GM23338 (cell line): ENCODE measurements around the gene NR3C1. TPM values are rescaled to one million over a fixed set of nuclear protein-coding genes. Genes with fewer than 3 reads are reported as not detected.

Experiments
- ATAC-seq: fragments of 200-7000 bp; cut with Tn5 transposase; 3 replicates; pipeline ENCODE4 v1.9.1; 2020
- DNase-seq: peaks from one replicate; pipeline ENCODE4 v3.0.0-alpha.2; 2015; ENCODE audit warnings: low spot score
- H2AFZ ChIP-seq: fragments of 200-600 bp; sonication (generic); 2 replicates; pipeline ENCODE4 v1.8.0; 2016; ENCODE audit warnings: antibody characterized with exemption, mild to moderate bottlenecking, moderate library complexity
- H3F3A ChIP-seq: fragments of 200-600 bp; sonication (generic); replicated peaks from 2 replicates; pipeline ENCODE4 v1.8.0; 2017; ENCODE audit warnings: antibody characterized with exemption, mixed run types, low read depth
- H3K27ac ChIP-seq: fragments of 200-600 bp; sonication (generic); 2 replicates; pipeline ENCODE4 v1.6.1; 2016; ENCODE audit warnings: low read depth
- H3K27me3 ChIP-seq: fragments of 200-600 bp; sonication (generic); 2 replicates; pipeline ENCODE4 v1.8.0; 2016; ENCODE audit warnings: mild to moderate bottlenecking, mixed run types, moderate library complexity; ENCODE audit not compliant: insufficient read depth
- H3K36me3 ChIP-seq: fragments of 200-600 bp; sonication (generic); 2 replicates; pipeline ENCODE4 v1.8.0; 2016; ENCODE audit warnings: mild to moderate bottlenecking; ENCODE audit not compliant: insufficient read depth
- H3K4me1 ChIP-seq: fragments of 200-600 bp; sonication (generic); 2 replicates; pipeline ENCODE4 v1.8.0; 2016; ENCODE audit warnings: mild to moderate bottlenecking, moderate library complexity; ENCODE audit not compliant: insufficient read depth
- H3K4me2 ChIP-seq: fragments of 200-600 bp; sonication (generic); 2 replicates; pipeline ENCODE4 v1.7.1; 2017; ENCODE audit warnings: mixed run types
- H3K4me3 ChIP-seq: fragments of 200-600 bp; sonication (generic); 2 replicates; pipeline ENCODE4 v1.6.1; 2016; ENCODE audit warnings: mixed run types
- H3K79me2 ChIP-seq: fragments of 200-600 bp; sonication (generic); replicated peaks from 2 replicates; pipeline ENCODE4 v1.8.0; 2017; ENCODE audit warnings: mild to moderate bottlenecking; ENCODE audit not compliant: insufficient read depth
- H3K9me2 ChIP-seq: fragments of 200-600 bp; sonication (generic); 2 replicates; pipeline ENCODE4 v1.8.0; 2017; ENCODE audit not compliant: insufficient read depth
- H4K20me1 ChIP-seq: fragments of 200-600 bp; sonication (generic); replicated peaks from 2 replicates; pipeline ENCODE4 v1.8.0; 2017; ENCODE audit warnings: mild to moderate bottlenecking; ENCODE audit not compliant: insufficient read depth
- H3K27ac Mint-ChIP-seq: 2 replicates; pipeline ENCODE4 v1.8.0; 2020; ENCODE audit warnings: inconsistent platforms, mild to moderate bottlenecking, moderate library complexity, mixed read lengths
- H3K27me3 Mint-ChIP-seq: 3 replicates; pipeline ENCODE4 v1.8.0; 2022; ENCODE audit warnings: low read depth, mild to moderate bottlenecking, moderate library complexity, mixed read lengths, inconsistent platforms; ENCODE audit not compliant: insufficient read depth, poor library complexity
- H3K36me3 Mint-ChIP-seq: 3 replicates; pipeline ENCODE4 v1.8.0; 2021; ENCODE audit warnings: low read depth, mild to moderate bottlenecking, inconsistent platforms, moderate library complexity, mixed read lengths
- H3K4me1 Mint-ChIP-seq: 3 replicates; pipeline ENCODE4 v1.8.0; 2020; ENCODE audit warnings: mild to moderate bottlenecking, inconsistent platforms, mixed read lengths
- H3K4me3 Mint-ChIP-seq: 3 replicates; pipeline ENCODE4 v1.8.0; 2021; ENCODE audit warnings: moderate library complexity, mild to moderate bottlenecking, inconsistent platforms, mixed read lengths
- H3K9me3 Mint-ChIP-seq: 3 replicates; pipeline ENCODE4 v1.8.0; 2020; ENCODE audit warnings: moderate library complexity, mild to moderate bottlenecking, inconsistent platforms, mixed read lengths
- CREB1 ChIP-seq: fragments of 250-450 bp; sonication (Bioruptor Pico); IDR thresholded peaks from 2 replicates; pipeline ENCODE4 v1.5.0; 2020; ENCODE audit warnings: low read depth, mild to moderate bottlenecking, moderate library complexity
- EZH2 ChIP-seq: fragments of 200-600 bp; sonication (generic); IDR thresholded peaks from one replicate; pipeline ENCODE4 v1.8.0; 2017; ENCODE audit warnings: antibody characterized with exemption, mild to moderate bottlenecking, low read depth; ENCODE audit not compliant: unreplicated experiment
- EZH2phosphoT487 ChIP-seq: fragments of 200-600 bp; sonication (generic); IDR thresholded peaks from one replicate; pipeline ENCODE4 v1.8.1; 2018; ENCODE audit warnings: antibody characterized with exemption; ENCODE audit not compliant: unreplicated experiment
- JUNB ChIP-seq: IDR thresholded peaks from one replicate; pipeline ENCODE4 v1.6.1; 2016; ENCODE audit warnings: antibody characterized with exemption; ENCODE audit not compliant: unreplicated experiment
- NANOG ChIP-seq: IDR thresholded peaks from 2 replicates; pipeline ENCODE4 v1.6.1; 2016; ENCODE audit warnings: antibody characterized with exemption, borderline replicate concordance
- ZNF114 ChIP-seq: fragments of 250-450 bp; sonication (Bioruptor Pico); IDR thresholded peaks from 2 replicates; pipeline ENCODE4 v1.5.0; 2020; ENCODE audit warnings: mild to moderate bottlenecking, moderate library complexity
- ZNF331 ChIP-seq: fragments of 250-450 bp; sonication (Bioruptor Pico); IDR thresholded peaks from 2 replicates; pipeline ENCODE4 v1.5.0; 2020; ENCODE audit warnings: low read depth, mild to moderate bottlenecking, moderate library complexity
- polyA plus RNA-seq: library from polyadenylated mRNA; unstranded; fragments of >200 nt; fragmentation: Nextera tagmentation; extraction: Ambion mirVana; gene quantifications from 2 replicates; pipeline ENCODE4 v1.2.1, GENCODE V29; 2016
- total RNA-seq: library from RNA; depleted of rRNA; stranded (reverse); fragments of >200 nt; shearing (Covaris generic); gene quantifications from 2 replicates; pipeline ENCODE4 v1.2.3, GENCODE V29; 2014
- TF ChIP-seq, protein P1 (sequence below): fragments of 250-450 bp; sonication (Bioruptor Pico); IDR thresholded peaks from 2 replicates; pipeline ENCODE4 v1.5.0; 2020; ENCODE audit warnings: mild to moderate bottlenecking, moderate library complexity

Gene NR3C1
- total and polyA plus RNA-seq, 2 experiments from 2014 or later = 1.2 to 4.6 TPM

DNA sequence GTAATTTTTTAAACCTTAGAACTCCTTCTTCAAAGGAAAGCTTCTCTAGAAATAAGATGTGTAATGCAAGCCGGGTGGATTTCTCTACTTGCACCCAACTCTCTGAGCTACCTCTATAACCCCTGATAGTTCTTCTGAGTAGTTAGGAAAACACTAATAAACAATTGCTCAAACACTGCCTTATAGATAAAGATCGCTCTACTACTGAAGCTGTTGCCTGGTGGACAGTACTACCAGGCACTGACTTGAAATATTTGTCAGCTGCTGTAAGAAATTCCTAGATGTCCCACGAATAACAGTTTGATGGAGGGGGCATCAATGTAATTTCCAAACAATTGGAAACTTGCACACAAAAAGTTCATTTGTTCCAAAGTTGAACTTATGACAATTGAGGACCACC, 42.0 kb downstream of the NR3C1 start:
- no peak for DNase-seq
- Histone ChIP-seq H3K4me3 (no peak overlapping the region), H3F3A (no peaks in the 10 kb centered on the region), H3K36me3 (no peaks in the 10 kb centered on the region), H3K4me1 (no peaks in the 10 kb centered on the region), H3K4me2 (no peak overlapping the region), H3K27ac (no peak overlapping the region), H3K79me2 (no peaks in the 10 kb centered on the region), H3K27me3 (no peaks in the 10 kb centered on the region), H2AFZ (no peak overlapping the region), H4K20me1 (no peaks in the 10 kb centered on the region), H3K9me2 (no peaks in the 10 kb centered on the region)
- no peak for ATAC-seq
- H3K4me3 Mint-ChIP-seq = no peak overlapping the region
- H3K27ac Mint-ChIP-seq = no peak overlapping the region
- peaks cover 20% of the 10 kb centered on the region; the same call in 2 of the 3 replicates for H3K4me1 Mint-ChIP-seq
- peaks cover 13% of the 10 kb centered on the region; the same call in 2 of the 3 replicates for H3K9me3 Mint-ChIP-seq
- TF ChIP-seq ZNF114 (CRISPR knock-in tag) = no peak
- TF ChIP-seq ZNF331 (CRISPR knock-in tag) = no peak
- TF ChIP-seq CREB1 (CRISPR knock-in tag) = no peak
- peaks cover 3% of the 10 kb centered on the region for H3K27me3 Mint-ChIP-seq
- H3K36me3 Mint-ChIP-seq = peaks cover 18% of the 10 kb centered on the region

DNA sequence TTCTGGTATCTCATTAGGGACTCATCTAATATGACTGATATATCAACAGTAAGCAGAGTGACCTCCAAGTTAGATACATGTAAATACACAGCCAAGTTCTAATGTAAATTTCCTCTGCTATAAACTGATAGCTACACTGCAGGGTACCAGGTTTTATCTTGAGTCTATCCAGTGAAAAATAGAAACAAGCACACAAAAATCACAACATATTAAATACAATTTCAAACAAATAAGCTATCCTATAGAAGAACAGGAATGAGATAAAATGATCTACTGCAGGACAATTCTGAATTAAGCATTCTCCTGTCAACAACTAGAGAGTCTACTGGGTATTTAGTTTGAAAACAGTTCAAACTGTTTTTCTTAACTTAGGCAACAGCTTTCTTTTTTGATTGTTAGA, 42.7 kb downstream of the NR3C1 start:
- H3K4me3 ChIP-seq = no peak overlapping the region
- no peak overlapping the region for H3K4me3 Mint-ChIP-seq
- peaks cover 18% of the 10 kb centered on the region for H3K36me3 Mint-ChIP-seq
- TF ChIP-seq EZH2phosphoT487 (no peak), ZNF331 (CRISPR knock-in tag) (no peak), NANOG (no peak), ZNF114 (CRISPR knock-in tag) (no peak), CREB1 (CRISPR knock-in tag) (no peak), JUNB (no peak), EZH2 (no peak)
- TF ChIP-seq, protein P1, sequence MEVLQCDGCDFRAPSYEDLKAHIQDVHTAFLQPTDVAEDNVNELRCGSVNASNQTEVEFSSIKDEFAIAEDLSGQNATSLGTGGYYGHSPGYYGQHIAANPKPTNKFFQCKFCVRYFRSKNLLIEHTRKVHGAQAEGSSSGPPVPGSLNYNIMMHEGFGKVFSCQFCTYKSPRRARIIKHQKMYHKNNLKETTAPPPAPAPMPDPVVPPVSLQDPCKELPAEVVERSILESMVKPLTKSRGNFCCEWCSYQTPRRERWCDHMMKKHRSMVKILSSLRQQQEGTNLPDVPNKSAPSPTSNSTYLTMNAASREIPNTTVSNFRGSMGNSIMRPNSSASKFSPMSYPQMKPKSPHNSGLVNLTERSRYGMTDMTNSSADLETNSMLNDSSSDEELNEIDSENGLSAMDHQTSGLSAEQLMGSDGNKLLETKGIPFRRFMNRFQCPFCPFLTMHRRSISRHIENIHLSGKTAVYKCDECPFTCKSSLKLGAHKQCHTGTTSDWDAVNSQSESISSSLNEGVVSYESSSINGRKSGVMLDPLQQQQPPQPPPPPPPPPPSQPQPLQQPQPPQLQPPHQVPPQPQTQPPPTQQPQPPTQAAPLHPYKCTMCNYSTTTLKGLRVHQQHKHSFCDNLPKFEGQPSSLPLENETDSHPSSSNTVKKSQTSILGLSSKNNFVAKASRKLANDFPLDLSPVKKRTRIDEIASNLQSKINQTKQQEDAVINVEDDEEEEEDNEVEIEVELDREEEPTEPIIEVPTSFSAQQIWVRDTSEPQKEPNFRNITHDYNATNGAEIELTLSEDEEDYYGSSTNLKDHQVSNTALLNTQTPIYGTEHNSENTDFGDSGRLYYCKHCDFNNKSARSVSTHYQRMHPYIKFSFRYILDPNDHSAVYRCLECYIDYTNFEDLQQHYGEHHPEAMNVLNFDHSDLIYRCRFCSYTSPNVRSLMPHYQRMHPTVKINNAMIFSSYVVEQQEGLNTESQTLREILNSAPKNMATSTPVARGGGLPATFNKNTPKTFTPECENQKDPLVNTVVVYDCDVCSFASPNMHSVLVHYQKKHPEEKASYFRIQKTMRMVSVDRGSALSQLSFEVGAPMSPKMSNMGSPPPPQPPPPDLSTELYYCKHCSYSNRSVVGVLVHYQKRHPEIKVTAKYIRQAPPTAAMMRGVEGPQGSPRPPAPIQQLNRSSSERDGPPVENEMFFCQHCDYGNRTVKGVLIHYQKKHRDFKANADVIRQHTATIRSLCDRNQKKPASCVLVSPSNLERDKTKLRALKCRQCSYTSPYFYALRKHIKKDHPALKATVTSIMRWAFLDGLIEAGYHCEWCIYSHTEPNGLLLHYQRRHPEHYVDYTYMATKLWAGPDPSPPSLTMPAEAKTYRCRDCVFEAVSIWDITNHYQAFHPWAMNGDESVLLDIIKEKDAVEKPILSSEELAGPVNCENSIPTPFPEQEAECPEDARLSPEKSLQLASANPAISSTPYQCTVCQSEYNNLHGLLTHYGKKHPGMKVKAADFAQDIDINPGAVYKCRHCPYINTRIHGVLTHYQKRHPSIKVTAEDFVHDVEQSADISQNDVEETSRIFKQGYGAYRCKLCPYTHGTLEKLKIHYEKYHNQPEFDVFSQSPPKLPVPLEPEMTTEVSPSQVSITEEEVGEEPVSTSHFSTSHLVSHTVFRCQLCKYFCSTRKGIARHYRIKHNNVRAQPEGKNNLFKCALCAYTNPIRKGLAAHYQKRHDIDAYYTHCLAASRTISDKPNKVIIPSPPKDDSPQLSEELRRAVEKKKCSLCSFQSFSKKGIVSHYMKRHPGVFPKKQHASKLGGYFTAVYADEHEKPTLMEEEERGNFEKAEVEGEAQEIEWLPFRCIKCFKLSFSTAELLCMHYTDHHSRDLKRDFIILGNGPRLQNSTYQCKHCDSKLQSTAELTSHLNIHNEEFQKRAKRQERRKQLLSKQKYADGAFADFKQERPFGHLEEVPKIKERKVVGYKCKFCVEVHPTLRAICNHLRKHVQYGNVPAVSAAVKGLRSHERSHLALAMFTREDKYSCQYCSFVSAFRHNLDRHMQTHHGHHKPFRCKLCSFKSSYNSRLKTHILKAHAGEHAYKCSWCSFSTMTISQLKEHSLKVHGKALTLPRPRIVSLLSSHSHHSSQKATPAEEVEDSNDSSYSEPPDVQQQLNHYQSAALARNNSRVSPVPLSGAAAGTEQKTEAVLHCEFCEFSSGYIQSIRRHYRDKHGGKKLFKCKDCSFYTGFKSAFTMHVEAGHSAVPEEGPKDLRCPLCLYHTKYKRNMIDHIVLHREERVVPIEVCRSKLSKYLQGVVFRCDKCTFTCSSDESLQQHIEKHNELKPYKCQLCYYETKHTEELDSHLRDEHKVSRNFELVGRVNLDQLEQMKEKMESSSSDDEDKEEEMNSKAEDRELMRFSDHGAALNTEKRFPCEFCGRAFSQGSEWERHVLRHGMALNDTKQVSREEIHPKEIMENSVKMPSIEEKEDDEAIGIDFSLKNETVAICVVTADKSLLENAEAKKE (CRISPR knock-in tag) = no peak
- H2AFZ ChIP-seq = no peak overlapping the region
- H3K27me3 ChIP-seq = no peaks in the 10 kb centered on the region
- ATAC-seq (no peak), DNase-seq (no peak)
- H3K9me2 ChIP-seq = no peaks in the 10 kb centered on the region
- H4K20me1 ChIP-seq = no peaks in the 10 kb centered on the region
- H3K4me2 ChIP-seq = no peak overlapping the region
- no peaks in the 10 kb centered on the region for H3K4me1 ChIP-seq
- no peaks in the 10 kb centered on the region for H3F3A ChIP-seq
- H3K79me2 ChIP-seq = no peaks in the 10 kb centered on the region
- no peak overlapping the region for H3K27ac ChIP-seq
- peaks cover 13% of the 10 kb centered on the region; the same call in 2 of the 3 replicates for H3K9me3 Mint-ChIP-seq
- H3K4me1 Mint-ChIP-seq = peaks cover 21% of the 10 kb centered on the region; the same call in 2 of the 3 replicates
- no peak overlapping the region for H3K27ac Mint-ChIP-seq
- no peaks in the 10 kb centered on the region for H3K36me3 ChIP-seq
- H3K27me3 Mint-ChIP-seq = peaks cover 3% of the 10 kb centered on the region
